KOPT-K1 (cell line): ENCODE data around the gene UST.
"Not testable (repeated sequence)": the region's sequence is repeated elsewhere in the genome, so short reads cannot be mapped to it uniquely, and the experiment has no call there.

Source experiments
- H3K27ac ChIP-seq: fragments of 200-600 bp; sonication (generic); 2 replicates; pipeline ENCODE4 v1.5.1; 2016; ENCODE audit warnings: antibody characterized with exemption, mild to moderate bottlenecking, low read depth, low read length; ENCODE audit not compliant: poor library complexity, severe bottlenecking
- H3K36me3 ChIP-seq: fragments of 200-600 bp; sonication (generic); 2 replicates; pipeline ENCODE4 v1.5.1; 2017; ENCODE audit warnings: antibody characterized with exemption, mild to moderate bottlenecking, low read length, moderate library complexity; ENCODE audit not compliant: insufficient read depth
- H3K9me3 ChIP-seq: fragments of 200-600 bp; sonication (generic); 2 replicates; pipeline ENCODE4 v1.5.1; 2017; ENCODE audit warnings: antibody characterized with exemption, low read length, mild to moderate bottlenecking; ENCODE audit not compliant: insufficient read depth, poor library complexity, severe bottlenecking

Gene UST

GRCh38 chr6:149085557-149085938 is 338.7 kb downstream of the UST start:
- no peaks in the 10 kb centered on the region for H3K36me3 ChIP-seq
- H3K9me3 ChIP-seq: no peaks in the 10 kb centered on the region
- no peak overlapping the region for H3K27ac ChIP-seq

GRCh38 chr6:149086363-149086762 is 339.5 kb downstream of the UST start:
- H3K27ac ChIP-seq: no peak overlapping the region
- no peaks in the 10 kb centered on the region for H3K36me3 ChIP-seq
- no peaks in the 10 kb centered on the region for H3K9me3 ChIP-seq

- H3K9me3 ChIP-seq: no peaks in the 10 kb centered on the region
- H3K36me3 ChIP-seq: no peaks in the 10 kb centered on the region
- no peak overlapping the region for H3K27ac ChIP-seq
Measured at GRCh38 chr6:149087898-149088297, 341.1 kb downstream of the UST start.

GRCh38 chr6:149088361-149088760 is 341.5 kb downstream of the UST start:
- H3K27ac ChIP-seq: no peak overlapping the region
- no peaks in the 10 kb centered on the region for H3K36me3 ChIP-seq
- no peaks in the 10 kb centered on the region for H3K9me3 ChIP-seq

GRCh38 chr6:149089510-149089909 is 342.7 kb downstream of the UST start:
- H3K36me3 ChIP-seq: no peaks in the 10 kb centered on the region
- H3K27ac ChIP-seq: no peak overlapping the region

GRCh38 chr6:149090937-149091336 is 344.1 kb downstream of the UST start:
- no peaks in the 10 kb centered on the region for H3K36me3 ChIP-seq
- H3K27ac ChIP-seq: no peak overlapping the region
- no peaks in the 10 kb centered on the region for H3K9me3 ChIP-seq

More at GRCh38 chr6:149089510-149089909, 342.7 kb downstream of the UST start:
- no peaks in the 10 kb centered on the region for H3K9me3 ChIP-seq

GRCh38 chr6:149093643-149094042 is 346.8 kb downstream of the UST start:
- no peak overlapping the region for H3K27ac ChIP-seq
- no peaks in the 10 kb centered on the region for H3K36me3 ChIP-seq
- peaks cover 15% of the 10 kb centered on the region for H3K9me3 ChIP-seq

- H3K27ac ChIP-seq: no peak overlapping the region
- no peaks in the 10 kb centered on the region for H3K36me3 ChIP-seq
- H3K9me3 ChIP-seq: peaks cover 20% of the 10 kb centered on the region
Measured at GRCh38 chr6:149094156-149094555, 347.3 kb downstream of the UST start.

- no peak overlapping the region for H3K27ac ChIP-seq
- no peaks in the 10 kb centered on the region for H3K36me3 ChIP-seq
- H3K9me3 ChIP-seq: peaks cover 20% of the 10 kb centered on the region
Measured at GRCh38 chr6:149094934-149095351, 348.1 kb downstream of the UST start.

GRCh38 chr6:149095842-149096241 is 349.0 kb downstream of the UST start:
- Histone ChIP-seq H3K9me3 (peaks cover 20% of the 10 kb centered on the region), H3K27ac (no peak overlapping the region), H3K36me3 (no peaks in the 10 kb centered on the region)

GRCh38 chr6:149097794-149098193 is 351.0 kb downstream of the UST start:
- H3K9me3 ChIP-seq: peaks cover 20% of the 10 kb centered on the region
- no peak overlapping the region for H3K27ac ChIP-seq
- no peaks in the 10 kb centered on the region for H3K36me3 ChIP-seq

GRCh38 chr6:149098700-149099276 is 352.0 kb downstream of the UST start:
- no peak overlapping the region for H3K27ac ChIP-seq
- H3K9me3 ChIP-seq: peaks cover 20% of the 10 kb centered on the region
- no peaks in the 10 kb centered on the region for H3K36me3 ChIP-seq

GRCh38 chr6:149102324-149102723 is 355.5 kb downstream of the UST start:
- no peak overlapping the region for H3K27ac ChIP-seq
- peaks cover 18% of the 10 kb centered on the region for H3K9me3 ChIP-seq
- no peaks in the 10 kb centered on the region for H3K36me3 ChIP-seq

- H3K36me3 ChIP-seq, H3K9me3 ChIP-seq, H3K27ac ChIP-seq: not testable (repeated sequence)
Measured at GRCh38 chr6:149103950-149104349, 357.1 kb downstream of the UST start.

- Histone ChIP-seq H3K36me3 (no peaks in the 10 kb centered on the region), H3K9me3 (no peaks in the 10 kb centered on the region), H3K27ac (no peak overlapping the region)
Measured at GRCh38 chr6:149107520-149107919, 360.7 kb downstream of the UST start.

GRCh38 chr6:149108038-149108748 is 361.4 kb downstream of the UST start:
- no peaks in the 10 kb centered on the region for H3K36me3 ChIP-seq
- no peak overlapping the region for H3K27ac ChIP-seq
- H3K9me3 ChIP-seq: no peaks in the 10 kb centered on the region
